Neuronal stem cell (in vitro differentiated cells): Measurements from ENCODE around the gene CSF2.

Experiments
- DNase-seq: peaks from one replicate; pipeline ENCODE4 v3.0.0-alpha.2; 2013; ENCODE audit warnings: low spot score
- H2AFZ ChIP-seq: one replicate; pipeline ENCODE4 v1.6.1; 2013; ENCODE audit warnings: mild to moderate bottlenecking, low read length, inconsistent platforms
- H2AK5ac ChIP-seq: 2 replicates; pipeline ENCODE4 v1.6.1; 2013; ENCODE audit warnings: low read depth, mild to moderate bottlenecking, inconsistent platforms, low read length, moderate library complexity, mixed read lengths
- H2BK120ac ChIP-seq: 2 replicates; pipeline ENCODE4 v1.6.1; 2013; ENCODE audit warnings: low read depth, mild to moderate bottlenecking, inconsistent platforms, low read length, moderate library complexity, mixed read lengths
- H2BK12ac ChIP-seq: one replicate; pipeline ENCODE4 v1.6.1; 2013; ENCODE audit warnings: low read length, inconsistent platforms
- H2BK15ac ChIP-seq: 2 replicates; pipeline ENCODE4 v1.6.1; 2013; ENCODE audit warnings: mild to moderate bottlenecking, low read length, inconsistent platforms, mixed read lengths
- H2BK5ac ChIP-seq: one replicate; pipeline ENCODE4 v1.6.1; 2013; ENCODE audit warnings: inconsistent platforms, mild to moderate bottlenecking, low read length, moderate library complexity
- H3K14ac ChIP-seq: one replicate; pipeline ENCODE4 v1.6.1; 2013; ENCODE audit warnings: low read length, inconsistent platforms
- H3K18ac ChIP-seq: 2 replicates; pipeline ENCODE4 v1.6.1; 2013; ENCODE audit warnings: low read length, inconsistent platforms
- H3K23ac ChIP-seq: 2 replicates; pipeline ENCODE4 v1.6.1; 2013; ENCODE audit warnings: low read depth, mild to moderate bottlenecking, mixed read lengths, low read length, inconsistent platforms; ENCODE audit not compliant: poor library complexity
- H3K27ac ChIP-seq: replicated peaks from 3 replicates; pipeline ENCODE4 v1.5.1; 2013; ENCODE audit warnings: low read length, inconsistent platforms
- H3K27me3 ChIP-seq, 3 experiments: 2 replicates each; pipeline ENCODE4 v1.6.1; 2013; ENCODE audit warnings: low read length in 3 of 3, mild to moderate bottlenecking in 2 of 3, inconsistent platforms in 1 of 3, low read depth in 1 of 3, mixed read lengths in 1 of 3, moderate library complexity in 1 of 3; ENCODE audit not compliant: control insufficient read depth in 3 of 3, insufficient read depth in 3 of 3
- H3K36me3 ChIP-seq, 2 donors: replicated peaks in 1 of 2; 2 replicates each; pipeline ENCODE4 v1.6.1; 2013; ENCODE audit warnings: low read length in 2 of 2; ENCODE audit not compliant: control insufficient read depth in 2 of 2, insufficient read depth in 2 of 2
- H3K4ac ChIP-seq: 2 replicates; pipeline ENCODE4 v1.6.1; 2013; ENCODE audit warnings: inconsistent platforms, mild to moderate bottlenecking, low read length, moderate library complexity
- H3K4me1 ChIP-seq, 2 donors: 1 replicate in 1 of 2; 2 replicates in 1 of 2; pipeline ENCODE4 v1.6.1; 2013; ENCODE audit warnings: low read length in 2 of 2, low read depth in 1 of 2; ENCODE audit not compliant: control insufficient read depth in 2 of 2, insufficient read depth in 1 of 2
- H3K4me2 ChIP-seq: one replicate; pipeline ENCODE4 v1.6.1; 2013; ENCODE audit warnings: mild to moderate bottlenecking, low read length, inconsistent platforms; ENCODE audit not compliant: insufficient read depth, poor library complexity, severe bottlenecking
- H3K4me3 ChIP-seq, 2 donors: 2 replicates each; pipeline ENCODE4 v1.5.1; 2013; ENCODE audit warnings: low read length in 2 of 2, mild to moderate bottlenecking in 2 of 2, inconsistent platforms in 1 of 2, moderate library complexity in 1 of 2
- H3K79me1 ChIP-seq: one replicate; pipeline ENCODE4 v1.6.1; 2013; ENCODE audit warnings: low read depth, mild to moderate bottlenecking, inconsistent platforms, low read length, moderate library complexity
- H3K9ac ChIP-seq: one replicate; pipeline ENCODE4 v1.6.1; 2013; ENCODE audit warnings: mild to moderate bottlenecking, low read depth, low read length, inconsistent platforms; ENCODE audit not compliant: poor library complexity
- H3K9me3 ChIP-seq, 2 donors: replicated peaks in 1 of 2; 2 replicates each; pipeline versions ENCODE3 to v1.6.1; 2013; ENCODE audit warnings: low read length in 2 of 2, mild to moderate bottlenecking in 2 of 2, inconsistent platforms in 1 of 2, low read depth in 1 of 2, mixed read lengths in 1 of 2, moderate library complexity in 1 of 2; ENCODE audit not compliant: control insufficient read depth in 2 of 2, insufficient read depth in 1 of 2
- H4K8ac ChIP-seq: one replicate; pipeline ENCODE4 v1.6.1; 2013; ENCODE audit warnings: low read depth, mild to moderate bottlenecking, inconsistent platforms, low read length, moderate library complexity
- H4K91ac ChIP-seq: one replicate; pipeline ENCODE4 v1.6.1; 2013; ENCODE audit warnings: low read length, low read depth, mild to moderate bottlenecking, inconsistent platforms; ENCODE audit not compliant: poor library complexity
- WGBS, 2 donors: extraction: QIAGEN DNeasy Blood & Tissue Kit; methylation state at CpG; one replicate each; pipeline ENCODE4 v1.1.7; 2013; ENCODE audit warnings: missing lambda C conversion rate in 2 of 2, mixed read lengths in 1 of 2; ENCODE audit not compliant: insufficient read length in 2 of 2, insufficient replicate concordance in 1 of 2; ENCODE audit errors: extremely low coverage in 2 of 2; 5-methylcytosine and 5-hydroxymethylcytosine counted together

Gene CSF2

GRCh38 chr5:132046880-132047299, 26.7 kb upstream of the CSF2 start:
- Histone ChIP-seq H2BK5ac (no peak overlapping the region), H3K4me1 (no peaks in the 10 kb centered on the region), H2BK120ac (no peak overlapping the region), H3K9me3 (no peaks in the 10 kb centered on the region), H3K27me3 (no peaks in the 10 kb centered on the region), H2BK15ac (no peak overlapping the region), H3K4me3 (peak overlapping the region in 1 of 2 donors; percentile 39), H4K91ac (no peak overlapping the region), H2BK12ac (no peak overlapping the region), H3K18ac (no peak overlapping the region), H3K23ac (no peak overlapping the region), H3K4ac (no peak overlapping the region), H2AFZ (no peak overlapping the region), H3K14ac (no peak overlapping the region), H3K79me1 (peaks cover 2% of the 10 kb centered on the region), H2AK5ac (no peak overlapping the region), H3K27ac (no peak overlapping the region), H3K4me2 (no peak overlapping the region), H4K8ac (no peak overlapping the region), H3K9ac (no peak overlapping the region), H3K36me3 (no peaks in the 10 kb centered on the region)
- WGBS, 2 donors = no CpG with 5 or more reads among the region's 7 CpGs
- DNase-seq = no peak

GRCh38 chr5:132049093-132049492, 24.5 kb upstream of the CSF2 start:
- no peak overlapping the region for H2AK5ac ChIP-seq
- no peak overlapping the region for H3K23ac ChIP-seq
- no peaks in the 10 kb centered on the region for H3K27me3 ChIP-seq
- no peak overlapping the region for H3K4me3 ChIP-seq
- no peaks in the 10 kb centered on the region for H3K4me1 ChIP-seq
- H4K8ac ChIP-seq = no peak overlapping the region
- no peak overlapping the region for H3K27ac ChIP-seq
- no peak overlapping the region for H2AFZ ChIP-seq
- H2BK5ac ChIP-seq = no peak overlapping the region
- H4K91ac ChIP-seq = no peak overlapping the region
- DNase-seq = no peak
- H2BK120ac ChIP-seq = no peak overlapping the region
- no peaks in the 10 kb centered on the region for H3K9me3 ChIP-seq
- H3K14ac ChIP-seq = no peak overlapping the region
- no peaks in the 10 kb centered on the region for H3K36me3 ChIP-seq
- H3K4ac ChIP-seq = no peak overlapping the region
- no peak overlapping the region for H3K4me2 ChIP-seq
- H3K18ac ChIP-seq = no peak overlapping the region
- no CpG with 5 or more reads among the region's 4 CpGs for WGBS, 2 donors
- no peaks in the 10 kb centered on the region for H3K79me1 ChIP-seq
- H3K9ac ChIP-seq = no peak overlapping the region
- no peak overlapping the region for H2BK15ac ChIP-seq
- no peak overlapping the region for H2BK12ac ChIP-seq

- H3K4me3 ChIP-seq = no peak overlapping the region
- DNase-seq = no peak
- H3K27ac ChIP-seq = no peak overlapping the region
- no peak overlapping the region for H3K4me2 ChIP-seq
- H3K14ac ChIP-seq = no peak overlapping the region
- no peak overlapping the region for H3K18ac ChIP-seq
- no peak overlapping the region for H3K9ac ChIP-seq
- H2BK5ac ChIP-seq = no peak overlapping the region
- H3K9me3 ChIP-seq = no peaks in the 10 kb centered on the region
- H2AFZ ChIP-seq = no peak overlapping the region
- WGBS, 2 donors = no CpG with 5 or more reads among the region's 12 CpGs
- H2BK12ac ChIP-seq = no peak overlapping the region
- H3K23ac ChIP-seq = no peak overlapping the region
- H3K4me1 ChIP-seq = no peaks in the 10 kb centered on the region
- H3K79me1 ChIP-seq = no peaks in the 10 kb centered on the region
- no peaks in the 10 kb centered on the region for H3K36me3 ChIP-seq
- no peak overlapping the region for H2BK120ac ChIP-seq
- no peak overlapping the region for H2AK5ac ChIP-seq
- H4K91ac ChIP-seq = no peak overlapping the region
- no peak overlapping the region for H3K4ac ChIP-seq
- H4K8ac ChIP-seq = no peak overlapping the region
- no peak overlapping the region for H2BK15ac ChIP-seq
- no peaks in the 10 kb centered on the region for H3K27me3 ChIP-seq
Observed at GRCh38 chr5:132049559-132049958, 24.0 kb upstream of the CSF2 start.

- Histone ChIP-seq H3K27ac (no peak overlapping the region), H3K23ac (no peak overlapping the region), H3K4me2 (no peak overlapping the region), H3K4me1 (no peaks in the 10 kb centered on the region), H2BK5ac (no peak overlapping the region), H3K79me1 (no peaks in the 10 kb centered on the region), H3K36me3 (no peaks in the 10 kb centered on the region), H2BK12ac (no peak overlapping the region), H3K18ac (no peak overlapping the region), H3K9ac (no peak overlapping the region), H3K14ac (no peak overlapping the region), H3K4ac (no peak overlapping the region), H3K4me3 (peak overlapping the region in 1 of 2 donors; percentile 53), H2AFZ (no peak overlapping the region), H4K8ac (no peak overlapping the region), H2BK15ac (no peak overlapping the region), H3K27me3 (no peaks in the 10 kb centered on the region), H2BK120ac (no peak overlapping the region), H2AK5ac (no peak overlapping the region), H4K91ac (no peak overlapping the region), H3K9me3 (no peaks in the 10 kb centered on the region)
- DNase-seq = no peak
- WGBS, 2 donors = no CpG with 5 or more reads among the region's 5 CpGs
Observed at GRCh38 chr5:132050136-132050535, 23.5 kb upstream of the CSF2 start.
